Activated CD8-positive, alpha-beta memory T cell treated with anti-CD3 and anti-CD28 coated beads, Interleukin-2, amount 10 ng/mL, durations not matched to agents 7 days and 5 days (primary cell): ENCODE data around the gene PTEN. TPM values are rescaled to one million over a fixed set of nuclear protein-coding genes. Genes with fewer than 3 reads are reported as not detected.
A peak's percentile ranks its signal among the peaks of the same experiment; 100 is the strongest.
"Not testable (repeated sequence)": the region's sequence is repeated elsewhere in the genome, so short reads cannot be mapped to it uniquely, and the experiment has no call there.

Experiments used
- ATAC-seq: fragments of 150-1000 bp; cut with Tn5 transposase; one replicate; pipeline ENCODE4 v1.10.0; 2021; ENCODE audit warnings: moderate library complexity
- CTCF ChIA-PET: fragments of 350-600 bp; sonication (Branson Sonifier 250); formaldehyde crosslinking; loops from one replicate; lab custom pipeline; 2021; ENCODE audit warnings: antibody characterized with exemption; lab: Charles Lee
- DNase-seq: peaks from one replicate; pipeline ENCODE4 v3.0.0-alpha.2; 2020
- H3K27ac Mint-ChIP-seq: one replicate; pipeline ENCODE4 v1.8.0; 2021; ENCODE audit warnings: mild to moderate bottlenecking, mixed read lengths
- H3K27me3 Mint-ChIP-seq: one replicate; pipeline ENCODE4 v1.8.0; 2021; ENCODE audit warnings: mixed read lengths
- H3K36me3 Mint-ChIP-seq: one replicate; pipeline ENCODE4 v1.8.0; 2021; ENCODE audit warnings: mild to moderate bottlenecking, mixed read lengths
- H3K4me1 Mint-ChIP-seq: one replicate; pipeline ENCODE4 v1.8.0; 2021; ENCODE audit warnings: mixed read lengths
- H3K4me3 Mint-ChIP-seq: one replicate; pipeline ENCODE4 v1.8.0; 2021; ENCODE audit warnings: mild to moderate bottlenecking, moderate library complexity, mixed read lengths
- H3K9me3 Mint-ChIP-seq: one replicate; pipeline ENCODE4 v1.8.0; 2022; ENCODE audit warnings: low read depth, mixed read lengths
- total RNA-seq, 2 experiments: library from RNA; stranded (reverse); gene quantifications; one replicate each; pipeline ENCODE4 v1.2.3, GENCODE V29; 2021

Gene PTEN
- total RNA-seq, 2 experiments from 2014 or later = 73.7 to 90.4 TPM

DNA sequence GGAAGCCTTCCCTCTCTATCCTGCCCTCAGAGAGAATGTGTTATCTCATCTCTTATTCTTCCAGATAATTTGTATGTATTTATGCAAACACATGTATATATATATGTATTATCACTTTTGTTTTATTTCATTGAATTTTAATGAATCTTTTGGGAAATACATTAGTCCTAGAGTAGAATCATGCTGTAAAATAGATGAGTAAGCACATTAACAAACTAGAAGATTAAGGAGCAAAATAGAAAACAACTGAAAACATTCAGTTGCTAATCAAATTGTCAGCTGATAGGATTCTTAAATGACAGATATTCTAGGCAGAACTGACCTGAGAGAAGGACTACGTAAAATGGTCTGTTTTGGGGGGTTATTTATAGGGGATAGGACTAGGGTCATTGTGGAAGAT lies 11.3 kb upstream of the PTEN start:
- Mint-ChIP-seq H3K27me3 (no peaks in the 10 kb centered on the region), H3K36me3 (peaks cover 3% of the 10 kb centered on the region), H3K4me3 (no peak overlapping the region), H3K4me1 (peaks cover 15% of the 10 kb centered on the region), H3K9me3 (peaks cover 2% of the 10 kb centered on the region), H3K27ac (no peak overlapping the region)
- no peak for ATAC-seq
- CTCF ChIA-PET = interaction anchor here (1.3 to 3.8 kb wide), 4 partner anchors 11 to 537 kb away, joined by 3 to 34 read pairs (median 6); partner anchors contain the start of genes KLLN and PTEN
- no peak for DNase-seq

DNA sequence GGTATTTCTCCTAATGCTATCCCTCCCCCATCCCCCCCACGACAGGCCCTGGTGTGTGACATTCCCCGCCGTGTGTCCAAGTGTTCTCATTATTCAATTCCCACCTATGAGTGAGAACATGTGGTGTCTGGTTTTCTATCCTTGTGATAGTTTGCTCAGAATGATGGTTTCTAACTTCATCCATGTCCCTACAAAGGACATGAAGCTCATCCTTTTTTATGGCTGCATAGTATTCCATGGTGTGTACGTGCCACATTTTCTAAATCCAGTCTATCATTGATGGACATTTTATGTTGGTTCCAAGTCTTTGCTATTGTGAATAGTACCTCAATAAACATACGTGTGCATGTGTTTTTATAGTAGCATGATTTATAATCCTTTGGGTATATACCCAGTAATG lies 8.2 kb upstream of the PTEN start:
- CTCF ChIA-PET = interaction anchor here (0.8 kb wide), 1 partner anchor 698 kb away, joined by 3 read pairs; no protein-coding TSS in a partner anchor
- DNase-seq = not testable (repeated sequence)
- H3K4me1 Mint-ChIP-seq = peaks cover 16% of the 10 kb centered on the region

DNA sequence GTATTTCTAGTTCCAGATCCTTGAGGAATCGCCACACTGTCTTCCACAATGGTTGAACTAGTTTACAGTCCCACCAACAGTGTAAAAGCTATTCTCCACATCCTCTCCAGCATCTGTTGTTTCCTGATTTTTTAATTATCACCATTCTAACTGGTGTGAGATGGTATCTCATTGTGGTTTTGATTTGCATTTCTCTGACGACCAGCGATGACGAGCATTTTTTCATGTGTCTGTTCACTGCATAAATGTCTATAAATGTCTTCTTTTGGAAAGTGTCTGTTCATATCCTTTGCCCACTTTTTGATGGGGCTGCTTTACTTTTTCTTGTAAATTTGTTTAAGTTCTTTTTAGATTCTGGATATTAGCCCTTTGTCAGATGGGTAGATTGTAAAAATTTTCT lies 7.8 kb upstream of the PTEN start:
- CTCF ChIA-PET = interaction anchor here (0.8 to 9.3 kb wide), 2 partner anchors 532 to 697 kb away, joined by 3 to 82 read pairs; no protein-coding TSS in a partner anchor
- not testable (repeated sequence) for H3K9me3 Mint-ChIP-seq, H3K4me3 Mint-ChIP-seq, H3K27ac Mint-ChIP-seq, DNase-seq, H3K27me3 Mint-ChIP-seq, H3K36me3 Mint-ChIP-seq, ATAC-seq
- H3K4me1 Mint-ChIP-seq = peaks cover 18% of the 10 kb centered on the region

More for the DNA sequence above, 8.2 kb upstream of the PTEN start:
- ATAC-seq, H3K27ac Mint-ChIP-seq, H3K36me3 Mint-ChIP-seq, H3K27me3 Mint-ChIP-seq, H3K4me3 Mint-ChIP-seq, H3K9me3 Mint-ChIP-seq: not testable (repeated sequence)

DNA sequence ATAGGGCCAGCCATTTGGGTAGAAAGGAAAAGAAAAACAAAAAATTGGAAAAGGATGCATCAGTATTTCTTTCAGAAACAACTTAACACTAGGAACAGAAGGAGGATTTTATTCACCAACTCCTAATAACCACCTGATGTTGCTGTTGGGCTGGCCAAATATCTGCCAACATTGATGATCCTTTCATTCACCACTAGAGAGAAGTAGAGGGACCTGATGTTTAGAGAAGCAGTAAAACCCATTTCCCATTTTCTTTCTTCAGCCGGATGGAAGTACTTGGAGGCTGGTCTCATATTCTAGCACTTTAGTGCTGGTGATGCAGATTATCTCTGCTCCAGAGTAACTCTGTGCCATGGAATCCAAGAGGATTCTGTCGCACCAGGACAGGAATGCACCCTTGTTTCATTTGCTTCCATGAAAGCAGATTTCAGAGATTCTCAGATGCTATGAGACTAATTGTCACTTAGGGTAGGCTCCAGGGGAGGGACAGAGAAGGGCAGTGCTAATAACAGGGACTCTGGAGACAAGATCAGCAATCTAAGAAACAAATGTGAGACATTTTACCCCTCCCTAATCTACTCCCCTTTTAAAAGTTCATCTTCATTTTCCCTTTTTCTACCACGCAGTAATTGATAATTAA lies 3.1 kb upstream of the PTEN start:
- H3K4me3 Mint-ChIP-seq = no peak overlapping the region
- H3K9me3 Mint-ChIP-seq = peaks cover 2% of the 10 kb centered on the region
- DNase-seq (peak; percentile 49), ATAC-seq (no peak)
- H3K4me1 Mint-ChIP-seq = peaks cover 20% of the 10 kb centered on the region
- H3K27ac Mint-ChIP-seq = no peak overlapping the region
- CTCF ChIA-PET = interaction anchor here (0.7 to 9.3 kb wide), 7 partner anchors 15 to 693 kb away, joined by 3 to 82 read pairs (median 3); partner anchors contain the start of gene ATAD1
- H3K27me3 Mint-ChIP-seq = no peaks in the 10 kb centered on the region
- peaks cover 11% of the 10 kb centered on the region for H3K36me3 Mint-ChIP-seq

DNA sequence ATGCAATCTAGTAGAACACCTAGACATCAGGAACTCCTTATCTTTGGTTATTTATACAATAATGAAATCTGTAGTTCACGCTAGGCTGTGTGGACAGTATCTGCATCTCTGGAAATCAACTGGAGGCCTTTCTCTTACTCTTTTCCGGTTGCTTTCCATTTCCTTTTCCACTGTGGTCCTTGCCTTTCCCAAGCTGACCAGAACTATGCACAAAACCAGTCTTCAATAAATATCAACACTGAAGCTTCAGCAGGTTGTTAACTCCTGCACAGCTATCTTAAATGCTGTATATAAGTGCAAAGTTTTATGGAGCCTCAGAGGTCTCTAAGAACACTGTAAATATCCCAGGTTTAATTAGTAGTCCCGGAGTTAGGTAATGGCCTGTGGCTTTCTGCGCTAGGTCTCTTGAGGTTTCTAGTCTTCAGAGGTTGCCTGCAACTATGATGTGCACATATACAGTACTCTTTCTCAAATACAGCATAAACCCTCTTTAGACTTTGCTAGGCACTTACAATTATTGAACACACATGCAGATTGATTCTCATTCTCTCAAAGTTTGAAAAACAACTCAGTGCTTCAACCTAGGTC lies 2.5 kb upstream of the PTEN start:
- DNase-seq = no peak
- no peaks in the 10 kb centered on the region for H3K9me3 Mint-ChIP-seq
- H3K4me1 Mint-ChIP-seq = peaks cover 18% of the 10 kb centered on the region
- H3K27ac Mint-ChIP-seq = peak overlapping the region; percentile 93
- H3K27me3 Mint-ChIP-seq = no peaks in the 10 kb centered on the region
- H3K4me3 Mint-ChIP-seq = peak overlapping the region; percentile 92
- ATAC-seq = no peak
- CTCF ChIA-PET = interaction anchor here (0.7 to 9.3 kb wide), 5 partner anchors 43 to 692 kb away, joined by 3 to 82 read pairs (median 3); partner anchors contain the start of gene ATAD1
- H3K36me3 Mint-ChIP-seq = peaks cover 15% of the 10 kb centered on the region

DNA sequence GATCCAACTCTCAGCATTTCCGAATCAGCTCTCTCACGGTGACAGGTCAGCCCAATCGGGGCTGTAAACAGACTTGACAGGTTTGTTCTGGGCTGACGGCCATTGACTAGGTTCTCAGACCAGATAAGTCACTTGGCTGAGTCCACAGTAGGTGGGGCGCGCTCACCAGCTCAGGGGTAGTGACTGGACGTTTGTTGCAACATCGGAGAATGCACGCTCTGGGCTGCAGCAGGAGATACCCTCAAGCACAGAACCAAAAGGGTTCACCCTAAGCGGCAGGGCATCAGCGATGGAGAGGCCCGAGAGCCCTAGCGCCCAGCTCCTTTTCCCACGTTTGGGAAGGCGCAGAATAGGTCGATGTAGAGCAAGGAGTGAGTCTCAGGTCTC lies 1.9 kb upstream of the PTEN start:
- peak overlapping the region; percentile 93 for H3K27ac Mint-ChIP-seq
- CTCF ChIA-PET = interaction anchor here (0.8 to 9.3 kb wide), 7 partner anchors 10 to 691 kb away, joined by 3 to 82 read pairs (median 8); partner anchors contain the start of gene ATAD1
- peak overlapping the region; percentile 92 for H3K4me3 Mint-ChIP-seq
- H3K27me3 Mint-ChIP-seq = no peaks in the 10 kb centered on the region
- peaks cover 18% of the 10 kb centered on the region for H3K36me3 Mint-ChIP-seq
- H3K4me1 Mint-ChIP-seq = peaks cover 20% of the 10 kb centered on the region
- no peaks in the 10 kb centered on the region for H3K9me3 Mint-ChIP-seq
- no peak for DNase-seq
- ATAC-seq = no peak

DNA sequence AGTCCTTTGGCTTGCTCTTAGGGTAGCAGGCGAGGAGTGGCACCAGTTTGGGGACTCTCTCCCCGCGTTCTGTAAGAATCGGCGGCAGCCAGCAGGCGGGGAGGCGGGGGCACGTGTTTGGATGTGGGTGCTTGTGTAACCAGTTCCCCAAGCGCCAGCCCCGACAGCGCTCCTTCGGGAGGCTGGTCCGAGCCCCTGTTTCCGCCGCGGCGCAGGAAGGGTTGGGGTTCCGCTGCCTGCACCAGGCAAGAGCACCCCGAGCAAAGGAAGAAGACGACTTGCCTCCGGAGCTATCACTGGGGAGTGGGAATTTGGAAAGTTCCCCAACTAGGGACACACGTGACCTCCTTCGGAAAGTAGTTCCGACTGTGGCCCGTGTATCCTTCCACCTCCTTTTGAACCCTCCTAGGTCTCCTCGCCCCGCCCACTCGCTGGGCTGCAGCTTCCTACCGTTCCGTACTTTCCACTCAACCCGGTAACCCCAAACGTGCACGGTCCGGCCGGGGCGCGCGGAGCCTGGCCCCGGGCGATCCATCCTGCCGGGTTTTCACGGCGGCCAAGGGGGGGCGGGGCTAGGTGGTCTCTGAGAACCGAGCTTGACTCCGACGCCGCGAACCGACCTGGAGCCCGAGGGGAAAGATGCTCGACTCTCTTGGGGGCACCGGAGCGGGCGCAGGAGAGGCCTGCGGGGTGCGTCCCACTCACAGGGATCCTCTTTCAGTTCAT lies 1.3 kb upstream of the PTEN start:
- Mint-ChIP-seq H3K4me1 (peaks cover 24% of the 10 kb centered on the region), H3K36me3 (peaks cover 22% of the 10 kb centered on the region), H3K27ac (peak overlapping the region; percentile 93), H3K9me3 (no peaks in the 10 kb centered on the region), H3K27me3 (no peaks in the 10 kb centered on the region), H3K4me3 (peak overlapping the region; percentile 92)
- CTCF ChIA-PET = interaction anchor here (0.6 to 9.3 kb wide), 12 partner anchors 9 to 691 kb away, joined by 3 to 82 read pairs (median 7); partner anchors contain the start of gene ATAD1
- ATAC-seq (peak; percentile 73), DNase-seq (peak; percentile 97)

DNA sequence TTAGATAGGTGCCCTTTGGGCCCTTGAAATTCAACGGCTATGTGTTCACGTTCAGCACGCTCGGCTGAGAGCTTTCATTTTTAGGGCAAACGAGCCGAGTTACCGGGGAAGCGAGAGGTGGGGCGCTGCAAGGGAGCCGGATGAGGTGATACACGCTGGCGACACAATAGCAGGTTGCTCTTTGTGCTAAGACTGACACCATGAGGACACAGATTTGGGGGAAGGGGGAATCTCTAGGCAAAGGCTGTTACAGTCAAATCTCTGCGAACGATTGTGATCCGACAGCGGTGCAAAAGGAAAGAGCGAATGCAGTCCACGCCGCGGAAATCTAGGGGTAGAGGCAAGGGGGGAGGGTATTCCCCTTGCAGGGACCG lies 759 bp upstream of the PTEN start:
- DNase-seq (no peak), ATAC-seq (peak; percentile 31)
- Mint-ChIP-seq H3K27me3 (no peaks in the 10 kb centered on the region), H3K4me1 (peaks cover 28% of the 10 kb centered on the region), H3K4me3 (peak overlapping the region; percentile 92), H3K27ac (peak overlapping the region; percentile 93), H3K9me3 (no peaks in the 10 kb centered on the region), H3K36me3 (peaks cover 26% of the 10 kb centered on the region)
- CTCF ChIA-PET = interaction anchor here (0.6 to 9.3 kb wide), 10 partner anchors 9 to 530 kb away, joined by 3 to 82 read pairs (median 8); partner anchors contain the start of gene ATAD1

DNA sequence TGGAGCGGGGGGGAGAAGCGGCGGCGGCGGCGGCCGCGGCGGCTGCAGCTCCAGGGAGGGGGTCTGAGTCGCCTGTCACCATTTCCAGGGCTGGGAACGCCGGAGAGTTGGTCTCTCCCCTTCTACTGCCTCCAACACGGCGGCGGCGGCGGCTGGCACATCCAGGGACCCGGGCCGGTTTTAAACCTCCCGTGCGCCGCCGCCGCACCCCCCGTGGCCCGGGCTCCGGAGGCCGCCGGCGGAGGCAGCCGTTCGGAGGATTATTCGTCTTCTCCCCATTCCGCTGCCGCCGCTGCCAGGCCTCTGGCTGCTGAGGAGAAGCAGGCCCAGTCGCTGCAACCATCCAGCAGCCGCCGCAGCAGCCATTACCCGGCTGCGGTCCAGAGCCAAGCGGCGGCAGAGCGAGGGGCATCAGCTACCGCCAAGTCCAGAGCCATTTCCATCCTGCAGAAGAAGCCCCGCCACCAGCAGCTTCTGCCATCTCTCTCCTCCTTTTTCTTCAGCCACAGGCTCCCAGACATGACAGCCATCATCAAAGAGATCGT lies 598 bp downstream of the PTEN start:
- H3K4me3 Mint-ChIP-seq = peak overlapping the region; percentile 92
- ATAC-seq = peak; percentile 0
- H3K27me3 Mint-ChIP-seq, H3K9me3 Mint-ChIP-seq: not testable (repeated sequence)
- peaks cover 37% of the 10 kb centered on the region for H3K4me1 Mint-ChIP-seq
- H3K27ac Mint-ChIP-seq = peak overlapping the region; percentile 90
- H3K36me3 Mint-ChIP-seq = peaks cover 33% of the 10 kb centered on the region
- CTCF ChIA-PET = interaction anchor here (1.9 to 9.3 kb wide), 5 partner anchors 13 to 528 kb away, joined by 8 to 82 read pairs (median 10); partner anchors contain the start of gene ATAD1
- DNase-seq = peak; percentile 52

DNA sequence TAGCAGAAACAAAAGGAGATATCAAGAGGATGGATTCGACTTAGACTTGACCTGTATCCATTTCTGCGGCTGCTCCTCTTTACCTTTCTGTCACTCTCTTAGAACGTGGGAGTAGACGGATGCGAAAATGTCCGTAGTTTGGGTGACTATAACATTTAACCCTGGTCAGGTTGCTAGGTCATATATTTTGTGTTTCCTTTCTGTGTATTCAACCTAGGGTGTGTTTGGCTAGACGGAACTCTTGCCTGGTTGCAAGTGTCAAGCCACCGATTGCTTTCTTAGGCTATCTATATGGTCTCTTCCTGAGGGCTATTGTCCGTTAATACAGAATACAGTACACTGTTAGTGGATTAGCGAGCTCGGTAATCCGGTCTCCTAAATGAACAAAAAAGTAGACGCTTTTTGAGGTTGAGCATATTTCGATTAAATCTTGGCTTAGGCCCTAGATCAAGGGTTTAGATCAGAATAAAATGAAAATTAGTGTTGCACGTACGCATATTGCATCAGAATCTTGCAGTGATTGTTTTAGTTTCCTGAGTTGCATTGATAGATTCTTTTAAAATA lies 1.2 kb downstream of the PTEN start:
- H3K27ac Mint-ChIP-seq = peak overlapping the region; percentile 90
- DNase-seq (no peak), ATAC-seq (no peak)
- no peaks in the 10 kb centered on the region for H3K9me3 Mint-ChIP-seq
- CTCF ChIA-PET = interaction anchor here (1.6 to 9.3 kb wide), 2 partner anchors 256 to 523 kb away, joined by 5 to 82 read pairs; no protein-coding TSS in a partner anchor
- peak overlapping the region; percentile 92 for H3K4me3 Mint-ChIP-seq
- peaks cover 40% of the 10 kb centered on the region for H3K4me1 Mint-ChIP-seq
- H3K27me3 Mint-ChIP-seq = no peaks in the 10 kb centered on the region
- peaks cover 33% of the 10 kb centered on the region for H3K36me3 Mint-ChIP-seq

DNA sequence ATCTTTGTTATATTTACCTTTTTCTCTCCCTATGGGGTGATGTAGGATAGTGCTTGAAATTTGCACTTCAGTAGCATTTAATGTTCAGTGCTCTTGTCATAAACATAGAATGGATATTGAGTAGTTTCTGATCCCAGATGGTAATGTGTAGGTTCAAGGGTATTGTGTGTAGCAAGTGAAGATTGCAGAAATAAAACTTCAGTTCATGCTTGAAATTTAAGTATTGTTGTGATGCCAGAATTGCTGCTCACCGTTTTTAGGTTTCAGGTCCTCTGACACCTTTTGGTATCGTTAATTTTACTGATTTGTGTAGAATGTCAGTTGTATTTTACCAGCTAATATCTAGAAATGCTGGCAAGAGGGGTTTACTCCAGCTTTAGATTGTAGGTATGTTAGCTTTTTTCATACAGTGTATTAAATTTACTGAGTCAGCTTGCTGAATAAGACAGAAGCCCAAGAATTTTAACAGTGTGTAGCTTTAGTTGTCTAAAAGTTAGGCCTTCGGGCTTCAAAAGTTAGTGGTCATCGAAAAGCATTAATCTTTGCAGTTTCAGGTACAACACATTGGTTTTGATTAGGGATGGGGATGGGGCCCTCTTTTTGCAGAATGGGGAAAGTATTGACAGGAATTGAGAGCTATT lies 1.9 kb downstream of the PTEN start:
- Mint-ChIP-seq H3K9me3 (no peaks in the 10 kb centered on the region), H3K36me3 (peaks cover 33% of the 10 kb centered on the region), H3K4me1 (peaks cover 41% of the 10 kb centered on the region), H3K4me3 (peak overlapping the region; percentile 92), H3K27ac (peak overlapping the region; percentile 90), H3K27me3 (no peaks in the 10 kb centered on the region)
- CTCF ChIA-PET = interaction anchor here (1.1 to 9.3 kb wide), 4 partner anchors 14 to 524 kb away, joined by 3 to 82 read pairs (median 4); no protein-coding TSS in a partner anchor
- DNase-seq (no peak), ATAC-seq (no peak)

DNA sequence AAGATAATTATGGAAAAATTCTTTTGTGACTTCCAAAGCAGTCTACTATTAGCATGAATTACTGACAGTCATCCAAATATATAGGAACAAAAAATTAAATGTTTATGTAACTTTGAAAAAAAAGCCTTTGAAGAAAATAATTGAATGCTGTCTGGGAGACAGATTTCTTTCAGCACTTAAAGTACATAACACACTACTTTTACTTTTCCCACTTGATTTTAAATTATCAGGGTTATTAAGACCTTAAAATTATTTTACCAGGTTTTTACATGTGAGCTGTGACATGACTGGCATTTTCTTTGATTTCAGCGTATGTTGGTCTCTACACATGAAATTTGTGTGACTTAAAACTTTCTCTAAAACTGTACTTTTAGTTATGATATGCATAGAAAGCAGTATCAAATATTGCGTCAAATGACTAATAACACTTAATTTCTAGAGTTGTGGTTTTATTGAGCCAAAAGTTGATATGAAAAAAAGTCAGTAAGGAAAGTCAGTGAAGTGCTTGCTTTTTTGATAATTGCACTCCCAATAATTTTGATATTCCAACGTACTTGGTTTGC lies 3.1 kb downstream of the PTEN start:
- ATAC-seq (no peak), DNase-seq (no peak)
- Mint-ChIP-seq H3K4me1 (peaks cover 37% of the 10 kb centered on the region), H3K9me3 (no peaks in the 10 kb centered on the region), H3K36me3 (peaks cover 43% of the 10 kb centered on the region), H3K4me3 (peak overlapping the region; percentile 92), H3K27ac (peak overlapping the region; percentile 16), H3K27me3 (no peaks in the 10 kb centered on the region)
- CTCF ChIA-PET = interaction anchor here (1.1 to 1.3 kb wide), 2 partner anchors 15 to 523 kb away, joined by 3 to 4 read pairs; no protein-coding TSS in a partner anchor
